Subcutaneous adipose tissue (tissue), 4 donors: Measurements from ENCODE around the gene PTPRC. TPM values are rescaled to one million over a fixed set of nuclear protein-coding genes. Genes with fewer than 3 reads are reported as not detected.

Experiments
- CTCF ChIP-seq: fragments of 450-650 bp; IDR thresholded peaks from one replicate; pipeline ENCODE4 v1.5.1; 2016; ENCODE audit warnings: low read depth, mild to moderate bottlenecking, control low read depth, antibody characterized with exemption, moderate library complexity
- total RNA-seq, 4 donors: library from RNA; depleted of rRNA; stranded (reverse); fragments of >200 nt; gene quantifications; one replicate each; pipeline ENCODE4 v1.1.0, GENCODE V29; 2016

The PTPRC gene
- total RNA-seq, 4 donors from 2014 or later: 18.6 to 167 (median 59.8) TPM

GRCh38 chr1:198749279-198749678 is 110.4 kb downstream of the PTPRC start:
- TF ChIP-seq CTCF: no peak

- no peak for TF ChIP-seq CTCF
Observed at GRCh38 chr1:198750081-198750480, 111.2 kb downstream of the PTPRC start.

GRCh38 chr1:198751741-198752140 is 112.9 kb downstream of the PTPRC start:
- no peak for TF ChIP-seq CTCF

- TF ChIP-seq CTCF: no peak
Observed at GRCh38 chr1:198754670-198755069, 115.8 kb downstream of the PTPRC start.

GRCh38 chr1:198755715-198756114 is 116.9 kb downstream of the PTPRC start:
- TF ChIP-seq CTCF: no peak

GRCh38 chr1:198756470-198756869 is 117.6 kb downstream of the PTPRC start:
- TF ChIP-seq CTCF: no peak

GRCh38 chr1:198761859-198762616 is 123.2 kb downstream of the PTPRC start:
- TF ChIP-seq CTCF: no peak
